Neural cell (in vitro differentiated cells): Measurements from ENCODE around the gene NSF. TPM values are rescaled to one million over a fixed set of nuclear protein-coding genes. Genes with fewer than 3 reads are reported as not detected.

Experiments
- H2AFZ ChIP-seq: fragments of 200-600, 300-800 bp; sonication (generic), shearing (Covaris generic); 2 replicates; pipeline ENCODE4 v1.6.0; 2014; ENCODE audit warnings: low read depth, mild to moderate bottlenecking, antibody characterized with exemption, low read length, moderate library complexity
- H3F3A ChIP-seq: fragments of 200-600 bp; shearing (Covaris generic); 2 replicates; pipeline ENCODE4 v1.6.1; 2016; ENCODE audit warnings: mild to moderate bottlenecking, moderate library complexity, mixed read lengths, antibody characterized with exemption, low read length; ENCODE audit not compliant: insufficient read depth, poor library complexity, severe bottlenecking
- H3K27ac ChIP-seq: fragments of 200-600, 300-800 bp; sonication (generic), shearing (Covaris generic); 2 replicates; pipeline ENCODE4 v1.5.1; 2014; ENCODE audit warnings: mild to moderate bottlenecking, low read length, moderate library complexity
- H3K27me3 ChIP-seq: fragments of 300-800, 200-600 bp; sonication (generic), shearing (Covaris generic); 2 replicates; pipeline ENCODE4 v1.6.0; 2014; ENCODE audit warnings: mild to moderate bottlenecking, low read depth, low read length, moderate library complexity; ENCODE audit not compliant: insufficient read depth
- H3K36me3 ChIP-seq: fragments of 300-800, 200-600 bp; sonication (generic), shearing (Covaris generic); 2 replicates; pipeline ENCODE4 v1.5.1; 2014; ENCODE audit warnings: mild to moderate bottlenecking, antibody characterized with exemption, low read length, moderate library complexity; ENCODE audit not compliant: insufficient read depth
- H3K4me2 ChIP-seq: fragments of 300-800, 200-600 bp; sonication (generic), shearing (Covaris generic); 2 replicates; pipeline ENCODE4 v1.6.0; 2014; ENCODE audit warnings: mild to moderate bottlenecking, low read length
- H3K4me3 ChIP-seq: fragments of 300-800, 200-600 bp; sonication (generic), shearing (Covaris generic); 2 replicates; pipeline ENCODE4 v1.5.1; 2014; ENCODE audit warnings: mild to moderate bottlenecking, low read length, moderate library complexity
- H3K79me2 ChIP-seq: fragments of 200-600 bp; shearing (Covaris generic); replicated peaks from 2 replicates; pipeline ENCODE4 v1.6.0; 2014; ENCODE audit warnings: mild to moderate bottlenecking, low read length, moderate library complexity; ENCODE audit not compliant: insufficient read depth
- H3K9ac ChIP-seq: fragments of 300-800, 200-600 bp; sonication (generic), shearing (Covaris generic); 2 replicates; pipeline ENCODE4 v1.6.1; 2016; ENCODE audit warnings: mild to moderate bottlenecking, low read length, mixed read lengths
- H3K9me2 ChIP-seq: fragments of 200-600 bp; shearing (Covaris generic); 2 replicates; pipeline ENCODE4 v1.6.1; 2016; ENCODE audit warnings: mild to moderate bottlenecking, low read length, mixed read lengths; ENCODE audit not compliant: insufficient read depth
- H3K9me3 ChIP-seq: fragments of 200-600, 300-800 bp; sonication (generic), shearing (Covaris generic); 2 replicates; pipeline ENCODE4 v1.6.1; 2016; ENCODE audit warnings: mild to moderate bottlenecking, mixed run types, low read length, moderate library complexity, mixed read lengths
- H4K20me1 ChIP-seq: fragments of 200-600 bp; shearing (Covaris generic); 2 replicates; pipeline ENCODE4 v1.6.1; 2016; ENCODE audit warnings: mild to moderate bottlenecking, mixed run types; ENCODE audit not compliant: insufficient read depth
- CTCF ChIP-seq: fragments of 450-650 bp; IDR thresholded peaks from 2 replicates; pipeline ENCODE4 v1.5.1; 2014; ENCODE audit warnings: antibody characterized with exemption, mild to moderate bottlenecking, moderate library complexity; ENCODE audit not compliant: poor library complexity, severe bottlenecking
- EP300 ChIP-seq: fragments of 450-650 bp; conservative IDR thresholded peaks from 2 replicates; pipeline ENCODE4 v1.6.1; 2014; ENCODE audit warnings: antibody characterized with exemption, mild to moderate bottlenecking, moderate library complexity; ENCODE audit not compliant: poor library complexity, severe bottlenecking
- EZH2 ChIP-seq: fragments of 200-600, 300-800 bp; shearing (Covaris generic), sonication (generic); IDR thresholded peaks from 2 replicates; pipeline ENCODE4 v1.6.1; 2014; ENCODE audit warnings: antibody characterized with exemption, low read length, borderline replicate concordance, mild to moderate bottlenecking; ENCODE audit not compliant: insufficient read depth, poor library complexity, severe bottlenecking
- MXI1 ChIP-seq: fragments of 450-650 bp; conservative IDR thresholded peaks from 2 replicates; pipeline ENCODE4 v1.6.1; 2014; ENCODE audit warnings: antibody characterized with exemption, mild to moderate bottlenecking; ENCODE audit not compliant: poor library complexity, severe bottlenecking
- POLR2AphosphoS5 ChIP-seq: IDR thresholded peaks from 2 replicates; pipeline ENCODE4 v1.6.1; 2012
- RAD21 ChIP-seq: fragments of 450-650 bp; conservative IDR thresholded peaks from 2 replicates; pipeline ENCODE4 v1.6.1; 2014; ENCODE audit warnings: antibody characterized with exemption, mild to moderate bottlenecking, moderate library complexity
- REST ChIP-seq: IDR thresholded peaks from 2 replicates; pipeline ENCODE4 v1.6.1; 2012; ENCODE audit warnings: borderline replicate concordance
- SMC3 ChIP-seq: fragments of 450-650 bp; conservative IDR thresholded peaks from 2 replicates; pipeline ENCODE4 v1.6.1; 2014; ENCODE audit warnings: antibody characterized with exemption, mild to moderate bottlenecking, moderate library complexity; ENCODE audit not compliant: poor library complexity
- TAF1 ChIP-seq: IDR thresholded peaks from 2 replicates; pipeline ENCODE4 v1.6.1; 2012; ENCODE audit warnings: low read depth
- polyA plus RNA-seq: library from polyadenylated mRNA; depleted of rRNA; stranded (reverse); fragments of >200 nt; gene quantifications from 2 replicates; pipeline ENCODE4 v1.2.3, GENCODE V29; 2014

The NSF gene
- polyA plus RNA-seq, 1 donor from 2014 or later: 98.6 TPM

DNA sequence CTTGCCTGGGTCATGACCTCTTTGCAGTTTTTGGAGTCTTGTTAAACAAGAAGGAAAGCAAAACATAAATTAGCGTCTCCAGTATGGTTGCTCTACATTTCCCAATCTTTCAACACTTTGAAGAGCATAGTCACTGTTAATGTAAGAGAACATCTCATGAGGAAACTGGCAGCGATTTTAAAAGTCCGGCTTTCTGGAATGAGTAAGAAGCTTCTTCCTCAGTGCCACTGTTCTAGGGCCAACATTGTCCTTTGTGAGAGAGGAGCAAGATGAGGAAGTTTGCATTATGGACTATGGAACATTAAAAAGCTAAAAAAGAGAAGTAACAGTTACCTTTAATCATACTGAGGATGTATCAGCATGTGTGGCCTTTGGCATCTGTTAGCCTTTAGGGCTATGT is 154.9 kb downstream of the NSF start:
- no peaks in the 10 kb centered on the region for H3K9me2 ChIP-seq
- H3K79me2 ChIP-seq: no peaks in the 10 kb centered on the region
- H3K36me3 ChIP-seq: no peaks in the 10 kb centered on the region
- no peak overlapping the region for H3K4me2 ChIP-seq
- TF ChIP-seq MXI1 (no peak), POLR2AphosphoS5 (no peak), CTCF (no peak), REST (no peak), SMC3 (no peak), TAF1 (no peak), EP300 (no peak), EZH2 (no peak), RAD21 (no peak)
- H3F3A ChIP-seq: no peaks in the 10 kb centered on the region
- no peak overlapping the region for H2AFZ ChIP-seq
- H3K9me3 ChIP-seq: no peaks in the 10 kb centered on the region
- H3K9ac ChIP-seq: no peak overlapping the region
- no peak overlapping the region for H3K4me3 ChIP-seq
- H3K27ac ChIP-seq: no peak overlapping the region
- no peaks in the 10 kb centered on the region for H3K27me3 ChIP-seq
- H4K20me1 ChIP-seq: no peaks in the 10 kb centered on the region

- H3K79me2 ChIP-seq: no peaks in the 10 kb centered on the region
- no peaks in the 10 kb centered on the region for H3K27me3 ChIP-seq
- no peaks in the 10 kb centered on the region for H4K20me1 ChIP-seq
- no peaks in the 10 kb centered on the region for H3K9me2 ChIP-seq
- no peak overlapping the region for H3K9ac ChIP-seq
- H3K9me3 ChIP-seq: no peaks in the 10 kb centered on the region
- H3K27ac ChIP-seq: no peak overlapping the region
- H3K4me2 ChIP-seq: no peak overlapping the region
- H2AFZ ChIP-seq: no peak overlapping the region
- peaks cover 7% of the 10 kb centered on the region for H3K36me3 ChIP-seq
- H3F3A ChIP-seq: no peaks in the 10 kb centered on the region
- TF ChIP-seq CTCF (no peak), RAD21 (no peak), REST (no peak), TAF1 (no peak), EP300 (no peak), SMC3 (no peak), POLR2AphosphoS5 (no peak), EZH2 (no peak), MXI1 (no peak)
- H3K4me3 ChIP-seq: no peak overlapping the region
These were observed 161.0 kb downstream of the NSF start for GRCh38 chr17:46751425-46751824.
